ENCODE measurements around the gene ANXA11. TPM values are rescaled to one million over a fixed set of nuclear protein-coding genes. Genes with fewer than 3 reads are reported as not detected.
"Not testable (repeated sequence)": the region's sequence is repeated elsewhere in the genome, so short reads cannot be mapped to it uniquely, and the experiment has no call there.

The ANXA11 gene
- total and polyA plus RNA-seq, 2 of the 8 experiments (the other 6 are each of a cell fraction or from before 2014, with no cell fraction given) = 40.5 to 84.9 TPM

- H2BK12ac ChIP-seq (ENCODE audit: low read depth, low read length) = not testable (repeated sequence)
Observed at GRCh38 chr10:80145406-80146308, 59.7 kb downstream of the ANXA11 start.

More at GRCh38 chr10:80145406-80146308, 59.7 kb downstream of the ANXA11 start:
- H2AFZ ChIP-seq (ENCODE audit: low read length); H4K20me1 ChIP-seq (replicated peaks in 1 of 2; ENCODE audit: control insufficient read depth in 1 of 2, insufficient read depth in 2 of 2, low read length in 2 of 2); H2BK20ac ChIP-seq (ENCODE audit: low read length); H3K9ac ChIP-seq (replicated peaks in 1 of 4; ENCODE audit: extremely low read depth in 1 of 4, low read depth in 3 of 4, low read length in 3 of 4); H2BK5ac ChIP-seq (ENCODE audit: low read depth, low read length); H3K18ac ChIP-seq (ENCODE audit: extremely low read depth, low read length); H2BK120ac ChIP-seq (replicated peaks; ENCODE audit: low read depth, low read length); FAIRE-seq; H3K56ac ChIP-seq (replicated peaks; ENCODE audit: insufficient read length, low read depth, low read length); H4K91ac ChIP-seq (replicated peaks; ENCODE audit: insufficient read length, low read length); H3K4me3 ChIP-seq (ENCODE audit: extremely low read depth in 1 of 4, insufficient read depth in 2 of 4, low read depth in 3 of 4, low read length in 4 of 4); H3K4me1 ChIP-seq (replicated peaks in 1 of 4; ENCODE audit: control insufficient read depth in 3 of 4, insufficient read depth in 4 of 4, low read length in 3 of 4); DNase-seq (ENCODE audit: low read depth in 1 of 2, low spot score in 2 of 2); H2BK15ac ChIP-seq (ENCODE audit: low read length); POLR2A ChIA-PET (ENCODE audit: partially characterized antibody); H3K4ac ChIP-seq (replicated peaks; ENCODE audit: insufficient read length, low read depth, low read length); H3K4me2 ChIP-seq (ENCODE audit: insufficient read depth in 1 of 2, low read depth in 2 of 2, low read length in 2 of 2); H3K27ac ChIP-seq (ENCODE audit: low read depth, low read length); H3K79me1 ChIP-seq (ENCODE audit: low read depth, low read length); H3K79me2 ChIP-seq (ENCODE audit: control insufficient read depth in 1 of 2, insufficient read depth in 2 of 2, low read length in 2 of 2); H3K23ac ChIP-seq (ENCODE audit: insufficient read length); H4K8ac ChIP-seq (ENCODE audit: extremely low read depth, insufficient read depth, low read length); H3K14ac ChIP-seq (ENCODE audit: insufficient read length); H3K27me3 ChIP-seq (replicated peaks in 1 of 4; ENCODE audit: control insufficient read depth in 3 of 4, extremely low read depth in 1 of 4, insufficient read depth in 3 of 4, low read length in 3 of 4); H3K9me3 ChIP-seq (ENCODE audit: insufficient read depth in 2 of 2, low read depth in 1 of 2, low read length in 1 of 2); H3K36me3 ChIP-seq (ENCODE audit: control insufficient read depth in 2 of 4, insufficient read depth in 4 of 4, low read length in 3 of 4); H3K23me2 ChIP-seq (ENCODE audit: low read depth, low read length); H4K5ac ChIP-seq (ENCODE audit: insufficient read length, low read depth, low read length): not testable (repeated sequence)
- H2AK5ac ChIP-seq (ENCODE audit: low read depth, low read length) = 0 out of 2 replicates have a peak overlapping the region, but pooled peaks have one; percentile 75
- 88% methylated on average over 11 of the region's 11 CpGs; no CpG with 5 or more reads in 1 of the 2 experiments for WGBS, 2 experiments (ENCODE audit: extremely low coverage in 1 of 2, insufficient coverage in 1 of 2, insufficient read length in 1 of 2, insufficient replicate concordance in 2 of 2, low coverage in 1 of 2, low lambda C conversion rate in 2 of 2, missing lambda C conversion rate in 1 of 2)
- CTCF ChIA-PET (ENCODE audit: partially characterized antibody) = interaction anchor here (0.7 to 6.6 kb wide), 16 partner anchors 12 to 728 kb away, joined by 3 to 75 read pairs (median 6); partner anchors contain the start of gene PLAC9
